SU-DHL-6 (cell line): ENCODE measurements around the gene ACTN4.

Experiments
- CTCF ChIP-seq: fragments of 200-600 bp; sonication (generic); IDR thresholded peaks from one replicate; pipeline ENCODE4 v1.5.1; 2017; ENCODE audit warnings: antibody characterized with exemption, mild to moderate bottlenecking, low read length, moderate library complexity; ENCODE audit not compliant: insufficient read depth, poor library complexity, severe bottlenecking
- EZH2phosphoT487 ChIP-seq: fragments of 200-600 bp; sonication (generic), shearing (Covaris generic); conservative IDR thresholded peaks from 2 replicates; pipeline ENCODE4 v1.6.1; 2018; ENCODE audit warnings: mild to moderate bottlenecking, antibody characterized with exemption, low read length, moderate library complexity, mixed read lengths

GRCh38 chr19:38661136-38661535, 13.7 kb downstream of the ACTN4 start:
- no peak for TF ChIP-seq CTCF
- no peak for TF ChIP-seq EZH2phosphoT487
